H1 (cell line): ENCODE data around the gene CALR. TPM values are rescaled to one million over a fixed set of nuclear protein-coding genes. Genes with fewer than 3 reads are reported as not detected.
A peak's percentile ranks its signal among the peaks of the same experiment; 100 is the strongest.

Experiments
- CTCF ChIA-PET: fragments of 300-600 bp; sonication (Branson Sonifier 250); formaldehyde crosslinking; loops from one replicate; lab custom pipeline; 2021; ENCODE audit not compliant: partially characterized antibody; lab: Charles Lee
- POLR2A ChIA-PET: fragments of 300-600 bp; sonication (Branson Sonifier 250); formaldehyde crosslinking; loops from one replicate; lab custom pipeline; 2021; ENCODE audit warnings: inconsistent platforms; ENCODE audit not compliant: partially characterized antibody; lab: Charles Lee
- DNase-seq, 2 experiments: peaks; one replicate each; pipeline versions ENCODE4 v3.0.0 to v3.0.0-alpha.2; 2010 to 2022; ENCODE audit warnings: low spot score in 2 of 2, low read depth in 1 of 2, mixed read lengths in 1 of 2
- FAIRE-seq: peaks from 2 replicates; lab custom pipeline; 2011; peaks lifted over from hg19 to GRCh38; lab: Jason Lieb, UNC
- H2AFZ ChIP-seq: 2 replicates; pipeline ENCODE4 v1.8.1; 2012; ENCODE audit warnings: low read length, inconsistent platforms
- H2AK5ac ChIP-seq: 2 replicates; pipeline ENCODE4 v1.6.1; 2013; ENCODE audit warnings: low read depth, low read length
- H2BK120ac ChIP-seq: replicated peaks from 2 replicates; pipeline ENCODE3; 2013; ENCODE audit warnings: low read depth, low read length, inconsistent platforms
- H2BK12ac ChIP-seq: 2 replicates; pipeline ENCODE4 v1.6.1; 2013; ENCODE audit warnings: low read depth, low read length
- H2BK15ac ChIP-seq: 2 replicates; pipeline ENCODE4 v1.6.1; 2013; ENCODE audit warnings: low read length
- H2BK20ac ChIP-seq: 2 replicates; pipeline ENCODE4 v1.6.1; 2013; ENCODE audit warnings: low read length
- H2BK5ac ChIP-seq: 2 replicates; pipeline ENCODE4 v1.6.1; 2013; ENCODE audit warnings: low read depth, low read length
- H3K14ac ChIP-seq: 2 replicates; pipeline ENCODE4 v1.6.1; 2013; ENCODE audit warnings: inconsistent platforms; ENCODE audit not compliant: insufficient read length
- H3K18ac ChIP-seq: 2 replicates; pipeline ENCODE4 v1.6.1; 2013; ENCODE audit warnings: low read length; ENCODE audit errors: extremely low read depth
- H3K23ac ChIP-seq: 2 replicates; pipeline ENCODE4 v1.6.1; 2013; ENCODE audit warnings: inconsistent platforms; ENCODE audit not compliant: insufficient read length
- H3K23me2 ChIP-seq: 2 replicates; pipeline ENCODE4 v1.6.1; 2013; ENCODE audit warnings: low read depth, low read length
- H3K27ac ChIP-seq: 2 replicates; pipeline ENCODE4 v1.6.1; 2011; ENCODE audit warnings: low read depth, low read length, inconsistent platforms
- H3K27me3 ChIP-seq, 4 experiments: replicated peaks in 1 of 4; 1 replicate in 1 of 4; 2 replicates in 3 of 4; pipeline versions ENCODE4 v1.6.1 to v1.8.1; 2011 to 2013; ENCODE audit warnings: low read length in 3 of 4, mild to moderate bottlenecking in 3 of 4, inconsistent platforms in 2 of 4, mixed read lengths in 2 of 4, moderate library complexity in 1 of 4; ENCODE audit not compliant: control insufficient read depth in 3 of 4, insufficient read depth in 3 of 4; ENCODE audit errors: extremely low read depth in 1 of 4
- H3K36me3 ChIP-seq, 4 experiments: 2 replicates each; pipeline versions ENCODE4 v1.6.1 to v1.8.1; 2011 to 2013; ENCODE audit warnings: mild to moderate bottlenecking in 4 of 4, low read length in 3 of 4, moderate library complexity in 2 of 4, control low read depth in 1 of 4, inconsistent platforms in 1 of 4; ENCODE audit not compliant: insufficient read depth in 4 of 4, control insufficient read depth in 2 of 4
- H3K4ac ChIP-seq: replicated peaks from 2 replicates; pipeline ENCODE3; 2013; ENCODE audit warnings: low read length, low read depth, mixed read lengths, inconsistent platforms; ENCODE audit not compliant: insufficient read length
- H3K4me1 ChIP-seq, 4 experiments: replicated peaks in 1 of 4; 1 replicate in 1 of 4; 2 replicates in 3 of 4; pipeline versions ENCODE4 v1.6.1 to v1.8.1; 2011 to 2013; ENCODE audit warnings: low read length in 3 of 4, inconsistent platforms in 2 of 4, mixed read lengths in 1 of 4; ENCODE audit not compliant: insufficient read depth in 4 of 4, control insufficient read depth in 3 of 4
- H3K4me2 ChIP-seq, 2 experiments: 2 replicates each; pipeline versions ENCODE4 v1.6.1 to v1.8.1; 2011 to 2013; ENCODE audit warnings: low read depth in 2 of 2, low read length in 2 of 2, control low read depth in 1 of 2, inconsistent platforms in 1 of 2, mild to moderate bottlenecking in 1 of 2; ENCODE audit not compliant: insufficient read depth in 1 of 2
- H3K4me3 ChIP-seq, 4 experiments: fragments of 200-600, 300-600 bp in 1 of 4; sonication (generic), shearing (Covaris generic), sonication (Bioruptor Twin) in 1 of 4; 2 replicates each; pipeline versions ENCODE4 v1.5.1 to v1.8.1; 2011 to 2016; ENCODE audit warnings: low read length in 4 of 4, low read depth in 3 of 4, control low read depth in 2 of 4, inconsistent platforms in 2 of 4, mild to moderate bottlenecking in 2 of 4, mixed read lengths in 1 of 4, moderate library complexity in 1 of 4; ENCODE audit not compliant: insufficient read depth in 2 of 4; ENCODE audit errors: extremely low read depth in 1 of 4
- H3K56ac ChIP-seq: replicated peaks from 2 replicates; pipeline ENCODE3; 2013; ENCODE audit warnings: low read depth, mild to moderate bottlenecking, mixed read lengths, low read length, inconsistent platforms; ENCODE audit not compliant: insufficient read length
- H3K79me1 ChIP-seq: 2 replicates; pipeline ENCODE4 v1.6.1; 2013; ENCODE audit warnings: low read depth, low read length, control low read depth
- H3K79me2 ChIP-seq, 2 experiments: 2 replicates each; pipeline versions ENCODE4 v1.6.1 to v1.8.1; 2012 to 2013; ENCODE audit warnings: low read length in 2 of 2, mild to moderate bottlenecking in 2 of 2, inconsistent platforms in 1 of 2; ENCODE audit not compliant: insufficient read depth in 2 of 2, control insufficient read depth in 1 of 2
- H3K9ac ChIP-seq, 4 experiments: replicated peaks in 1 of 4; 1 replicate in 1 of 4; 2 replicates in 3 of 4; pipeline versions ENCODE4 v1.6.1 to v1.8.1; 2011 to 2013; ENCODE audit warnings: low read depth in 3 of 4, low read length in 3 of 4, control low read depth in 2 of 4, mild to moderate bottlenecking in 2 of 4, moderate library complexity in 2 of 4, inconsistent platforms in 1 of 4; ENCODE audit errors: extremely low read depth in 1 of 4
- H3K9me3 ChIP-seq, 2 experiments: 2 replicates each; pipeline versions ENCODE4 v1.6.1 to v1.8.1; 2012 to 2013; ENCODE audit warnings: mild to moderate bottlenecking in 2 of 2, moderate library complexity in 2 of 2, control low read depth in 1 of 2, inconsistent platforms in 1 of 2, low read depth in 1 of 2, low read length in 1 of 2, mixed read lengths in 1 of 2; ENCODE audit not compliant: insufficient read depth in 2 of 2
- H4K20me1 ChIP-seq, 2 experiments: replicated peaks in 1 of 2; 2 replicates each; pipeline versions ENCODE3 to v1.8.1; 2011 to 2013; ENCODE audit warnings: inconsistent platforms in 2 of 2, low read length in 2 of 2, mild to moderate bottlenecking in 1 of 2; ENCODE audit not compliant: insufficient read depth in 2 of 2, control insufficient read depth in 1 of 2
- H4K5ac ChIP-seq: 2 replicates; pipeline ENCODE4 v1.6.1; 2013; ENCODE audit warnings: low read length, low read depth, mixed read lengths, inconsistent platforms; ENCODE audit not compliant: insufficient read length
- H4K8ac ChIP-seq: 2 replicates; pipeline ENCODE4 v1.8.0; 2013; ENCODE audit warnings: mild to moderate bottlenecking, moderate library complexity, low read length, inconsistent platforms; ENCODE audit not compliant: insufficient read depth; ENCODE audit errors: extremely low read depth
- H4K91ac ChIP-seq: replicated peaks from 2 replicates; pipeline ENCODE3; 2013; ENCODE audit warnings: low read length, mixed read lengths, inconsistent platforms; ENCODE audit not compliant: insufficient read length
- CBX5 ChIP-seq: fragments of 300-800, 300-1000 bp; sonication (generic); IDR thresholded peaks from 2 replicates; pipeline ENCODE4 v1.7.1; 2016; ENCODE audit warnings: antibody characterized with exemption, low read length, low read depth
- CTCF ChIP-seq, 3 experiments: IDR thresholded peaks; 1 replicate in 2 of 3; 2 replicates in 1 of 3; pipeline versions ENCODE4 v1.5.1 to v1.6.1; 2011; ENCODE audit warnings: low read length in 3 of 3, mild to moderate bottlenecking in 3 of 3, inconsistent platforms in 2 of 3, low read depth in 1 of 3, moderate library complexity in 1 of 3; ENCODE audit not compliant: insufficient read depth in 1 of 3; ENCODE audit errors: control extremely low read depth in 1 of 3
- EGR1 ChIP-seq: IDR thresholded peaks from 2 replicates; pipeline ENCODE4 v1.6.1; 2011; ENCODE audit warnings: low read depth, low read length, borderline replicate concordance
- HDAC6 ChIP-seq: IDR thresholded peaks from one replicate; pipeline ENCODE4 v1.7.1; 2012; ENCODE audit warnings: low read depth, mild to moderate bottlenecking, inconsistent platforms, low read length, moderate library complexity
- KDM5A ChIP-seq: fragments of 200-600 bp; IDR thresholded peaks from 2 replicates; pipeline ENCODE4 v1.7.1; 2012; ENCODE audit warnings: mild to moderate bottlenecking, low read length, inconsistent platforms, mixed read lengths
- NANOG ChIP-seq: IDR thresholded peaks from 2 replicates; pipeline ENCODE4 v1.6.1; 2011; ENCODE audit warnings: low read length, low read depth, mild to moderate bottlenecking, inconsistent platforms; ENCODE audit not compliant: insufficient read depth, poor library complexity, severe bottlenecking
- POLR2A ChIP-seq, 2 experiments: IDR thresholded peaks; 1 replicate in 1 of 2; 2 replicates in 1 of 2; pipeline ENCODE4 v1.6.1; 2011; ENCODE audit warnings: low read depth in 2 of 2, low read length in 2 of 2, mild to moderate bottlenecking in 2 of 2; ENCODE audit errors: control extremely low read depth in 1 of 2
- POU5F1 ChIP-seq: IDR thresholded peaks from 2 replicates; pipeline ENCODE4 v1.6.1; 2011; ENCODE audit warnings: low read depth, mild to moderate bottlenecking, low read length, moderate library complexity
- WGBS, 2 experiments: shearing (Covaris generic) in 1 of 2; methylation state at CpG; one replicate each; pipeline versions ENCODE4 v1.1.6 to v1.1.7; 2013 to 2015; ENCODE audit warnings: low lambda C conversion rate in 2 of 2, mixed read lengths in 2 of 2, inconsistent platforms in 1 of 2, low coverage in 1 of 2, missing lambda C conversion rate in 1 of 2; ENCODE audit not compliant: insufficient replicate concordance in 2 of 2, insufficient coverage in 1 of 2, insufficient read length in 1 of 2; ENCODE audit errors: extremely low coverage in 1 of 2, missing lambda C conversion rate in 1 of 2; 5-methylcytosine and 5-hydroxymethylcytosine counted together
- polyA plus RNA-seq, 7 experiments: library from polyadenylated mRNA; depleted of rRNA in 3 of 7; stranded (reverse) in 5 of 7; unstranded in 2 of 7; fragments of >200 nt in 5 of 7; fragments of 200-250 nt in 2 of 7; gene quantifications; 1 replicate in 5 of 7; 2 replicates in 1 of 7; 4 replicates in 1 of 7; pipeline versions ENCODE4 v1.2.1 to v1.2.3, GENCODE V29; 2011 to 2013; ENCODE audit warnings: missing spikeins in 2 of 7, mixed read lengths in 2 of 7
- total RNA-seq: library from RNA; stranded (reverse); fragmentation: NEBNext Ultra II Directional; extraction: Animal tissue kit (Norgen Biotek cat#: 25700); gene quantifications from 2 replicates; pipeline ENCODE4 v1.2.1, GENCODE V29; 2021

CALR gene
- total and polyA plus RNA-seq, 2 of the 8 experiments (the other 6 are each of a cell fraction or from before 2014, with no cell fraction given): 591 to 1,155 TPM

GRCh38 chr19:12965017-12965811 is 26.8 kb downstream of the CALR start:
- Histone ChIP-seq H3K18ac (peak overlapping the region; percentile 99), H2AFZ (peak overlapping the region; percentile 81), H2BK20ac (peak overlapping the region; percentile 80; the same call in 1 of the 2 replicates), H3K79me2 (no peaks in the 10 kb centered on the region), H2AK5ac (no peak overlapping the region), H3K23me2 (no peaks in the 10 kb centered on the region), H2BK5ac (peak overlapping the region; percentile 87; the same call in 1 of the 2 replicates), H3K79me1 (no peaks in the 10 kb centered on the region), H3K4me1 (peaks cover 0 to 6% (median 2%) of the 10 kb centered on the region in 4 experiments; a peak in 2 of 7 replicates), H4K8ac (peak overlapping the region; percentile 74; the same call in 1 of the 2 replicates), H3K4me3 (peak overlapping the region in 3 of 4 experiments; percentile 27 to 54 (median 46); a peak in 5 of 8 replicates), H2BK12ac (no peak overlapping the region; the same call in 1 of the 2 replicates), H4K91ac (peak overlapping the region; percentile 91), H2BK120ac (no peak overlapping the region), H3K14ac (no peak overlapping the region), H3K4ac (peak overlapping the region; percentile 74), H4K20me1 (no peaks in the 10 kb centered on the region), H3K27me3 (no peaks in the 10 kb centered on the region), H3K36me3 (no peaks in the 10 kb centered on the region), H4K5ac (peak overlapping the region; percentile 84), H2BK15ac (peak overlapping the region; percentile 99; the same call in 1 of the 2 replicates), H3K4me2 (peak overlapping the region; percentile 4 to 64; a peak in 3 of 4 replicates), H3K27ac (peak overlapping the region; percentile 34; the same call in 1 of the 2 replicates), H3K23ac (no peak overlapping the region), H3K9ac (peak overlapping the region in 2 of 4 experiments; percentile 25 to 36; a peak in 4 of 7 replicates), H3K9me3 (no peaks in the 10 kb centered on the region; a peak in 1 of 4 replicates), H3K56ac (peak overlapping the region; percentile 86)
- CTCF ChIA-PET: interaction anchor here (0.7 to 7.6 kb wide), 68 partner anchors 11 to 1077 kb away, joined by 3 to 154 read pairs (median 4); partner anchors contain the start of genes CALR, DNASE2, GADD45GIP1 and GCDH
- POLR2A ChIA-PET: interaction anchor here (0.7 to 7.1 kb wide), 20 partner anchors 11 to 187 kb away, joined by 3 to 67 read pairs (median 4); partner anchors contain the start of genes CALR, GADD45GIP1, KLF1 and NACC1
- FAIRE-seq (no peak), DNase-seq (peak; percentile 59 to 97)
- WGBS, 2 experiments: 3% methylated on average over 34 of the region's 34 CpGs; no CpG with 5 or more reads in 1 of the 2 experiments
- no peak; a peak in 1 of 3 replicates for TF ChIP-seq POLR2A (IDR thresholded peaks at IDR 0.05; ENCODE audit: control extremely low read depth in 1 of 2, low read depth in 2 of 2, low read length in 2 of 2)
- TF ChIP-seq CBX5: no peak
- TF ChIP-seq CTCF (IDR thresholded peaks at IDR 0.05; ENCODE audit: control extremely low read depth in 1 of 3, insufficient read depth in 1 of 3, low read depth in 1 of 3, low read length in 3 of 3): peak; percentile 92 to 99 (median 99)
- peak; percentile 46 for TF ChIP-seq NANOG
- no peak for TF ChIP-seq POU5F1
- no peak for TF ChIP-seq HDAC6
- no peak for TF ChIP-seq KDM5A
- TF ChIP-seq EGR1: no peak
